Thyroid gland (tissue), 4 donors: ENCODE results near the gene ITIH6. TPM values are rescaled to one million over a fixed set of nuclear protein-coding genes. Genes with fewer than 3 reads are reported as not detected.
A peak's percentile ranks its signal among the peaks of the same experiment; 100 is the strongest.

ENCODE experiments used
- DNase-seq, 2 donors: peaks; one replicate each; pipeline ENCODE4 v3.0.0-alpha.2; 2019
- H3K27ac ChIP-seq, 3 donors: fragments of 200-600 bp; sonication (generic); 1 replicate in 2 of 3; 2 replicates in 1 of 3; pipeline ENCODE4 v1.5.1; 2016 to 2019; ENCODE audit warnings: mild to moderate bottlenecking in 1 of 3, moderate library complexity in 1 of 3
- H3K27me3 ChIP-seq: fragments of 200-600 bp; sonication (generic); one replicate; pipeline ENCODE4 v1.5.1; 2019
- H3K36me3 ChIP-seq, 2 donors: fragments of 200-600 bp; sonication (generic); one replicate each; pipeline ENCODE4 v1.5.1; 2016 to 2019
- H3K4me1 ChIP-seq, 2 donors: fragments of 200-600 bp; sonication (generic); one replicate each; pipeline ENCODE4 v1.5.1; 2017 to 2019
- H3K4me3 ChIP-seq, 3 donors: fragments of 200-600 bp; sonication (generic); replicated peaks in 1 of 3; 1 replicate in 2 of 3; 2 replicates in 1 of 3; pipeline ENCODE4 v1.5.1; 2016; ENCODE audit warnings: mild to moderate bottlenecking in 1 of 3
- H3K9me3 ChIP-seq: fragments of 200-600 bp; sonication (generic); one replicate; pipeline ENCODE4 v1.5.1; 2017
- POLR2A ChIP-seq, 2 donors: fragments of 450-650 bp; IDR thresholded peaks; one replicate each; pipeline ENCODE4 v1.6.1; 2017; ENCODE audit warnings: antibody characterized with exemption in 2 of 2, mild to moderate bottlenecking in 2 of 2, moderate library complexity in 1 of 2
- WGBS, 2 donors: methylation state at CpG; one replicate each; pipeline ENCODE4 v1.1.5; 2017; 5-methylcytosine and 5-hydroxymethylcytosine counted together
- intact Hi-C: fragments of 100-400 bp; cut with DNase I; formaldehyde crosslinking; loops from one replicate; pipeline ENCODE4 v1.15.1; 2023
- total RNA-seq, 4 donors: library from RNA; depleted of rRNA; stranded (reverse); fragments of >200 nt; gene quantifications; one replicate each; pipeline ENCODE4 v1.2.3, GENCODE V29; 2016
- TF ChIP-seq, protein P1 (sequence below), 6 experiments: fragments of 200-600 bp in 3 of 6; fragments of 450-650 bp in 3 of 6; sonication (generic) in 3 of 6; IDR thresholded peaks; one replicate each; pipeline ENCODE4 v1.5.1; 2016 to 2019; ENCODE audit warnings: antibody characterized with exemption in 6 of 6, mild to moderate bottlenecking in 2 of 6, inconsistent platforms in 1 of 6, moderate library complexity in 1 of 6

ITIH6 gene
- total RNA-seq, 4 donors from 2014 or later, result not detected

DNA sequence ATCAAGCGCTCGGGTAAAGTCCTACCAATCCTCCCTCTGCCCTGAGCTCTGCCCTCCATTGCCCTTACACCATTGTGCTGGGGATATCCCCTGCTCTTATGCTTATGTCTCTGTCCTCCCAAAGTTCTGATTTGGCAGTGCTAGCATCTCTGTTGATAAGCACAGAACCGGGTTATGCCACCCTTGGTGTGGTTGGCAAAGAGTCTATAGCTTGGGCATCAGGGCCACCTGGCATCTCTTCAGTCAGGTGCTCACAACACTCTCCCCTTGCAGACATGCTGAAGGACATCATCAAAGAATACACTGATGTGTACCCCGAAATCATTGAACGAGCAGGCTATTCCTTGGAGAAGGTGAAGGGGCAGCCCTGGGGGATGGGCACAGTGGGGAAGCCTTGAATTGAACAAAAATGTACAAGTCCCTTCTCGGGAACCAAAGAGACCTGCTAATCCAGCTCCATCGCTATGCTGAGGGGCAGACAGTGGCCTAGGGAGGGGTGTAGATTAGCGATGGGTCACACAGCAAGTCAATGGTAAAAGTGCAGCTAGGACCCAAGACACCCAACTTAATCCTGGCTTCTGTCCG is 13.3 kb upstream of the ITIH6 start:
- Histone ChIP-seq H3K4me1 (peaks cover 0 to 10% of the 10 kb centered on the region in 2 donors), H3K27ac (no peak overlapping the region), H3K36me3 (peaks cover 34 to 43% of the 10 kb centered on the region in 2 donors), H3K4me3 (no peak overlapping the region), H3K27me3 (no peaks in the 10 kb centered on the region), H3K9me3 (no peaks in the 10 kb centered on the region)
- 87 to 90% methylated on average over 7 to 8 of the region's 9 CpGs for WGBS, 2 donors
- intact Hi-C loops, result loop anchor here (10.0 kb wide), 1 partner anchor 193 kb away; the partner anchor contains the start of gene APEX2
- TF ChIP-seq, protein P1, sequence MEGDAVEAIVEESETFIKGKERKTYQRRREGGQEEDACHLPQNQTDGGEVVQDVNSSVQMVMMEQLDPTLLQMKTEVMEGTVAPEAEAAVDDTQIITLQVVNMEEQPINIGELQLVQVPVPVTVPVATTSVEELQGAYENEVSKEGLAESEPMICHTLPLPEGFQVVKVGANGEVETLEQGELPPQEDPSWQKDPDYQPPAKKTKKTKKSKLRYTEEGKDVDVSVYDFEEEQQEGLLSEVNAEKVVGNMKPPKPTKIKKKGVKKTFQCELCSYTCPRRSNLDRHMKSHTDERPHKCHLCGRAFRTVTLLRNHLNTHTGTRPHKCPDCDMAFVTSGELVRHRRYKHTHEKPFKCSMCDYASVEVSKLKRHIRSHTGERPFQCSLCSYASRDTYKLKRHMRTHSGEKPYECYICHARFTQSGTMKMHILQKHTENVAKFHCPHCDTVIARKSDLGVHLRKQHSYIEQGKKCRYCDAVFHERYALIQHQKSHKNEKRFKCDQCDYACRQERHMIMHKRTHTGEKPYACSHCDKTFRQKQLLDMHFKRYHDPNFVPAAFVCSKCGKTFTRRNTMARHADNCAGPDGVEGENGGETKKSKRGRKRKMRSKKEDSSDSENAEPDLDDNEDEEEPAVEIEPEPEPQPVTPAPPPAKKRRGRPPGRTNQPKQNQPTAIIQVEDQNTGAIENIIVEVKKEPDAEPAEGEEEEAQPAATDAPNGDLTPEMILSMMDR (IDR thresholded peaks at IDR 0.05), result no peak
- no peak for TF ChIP-seq POLR2A (IDR thresholded peaks at IDR 0.05)
- DNase-seq, result no peak

DNA sequence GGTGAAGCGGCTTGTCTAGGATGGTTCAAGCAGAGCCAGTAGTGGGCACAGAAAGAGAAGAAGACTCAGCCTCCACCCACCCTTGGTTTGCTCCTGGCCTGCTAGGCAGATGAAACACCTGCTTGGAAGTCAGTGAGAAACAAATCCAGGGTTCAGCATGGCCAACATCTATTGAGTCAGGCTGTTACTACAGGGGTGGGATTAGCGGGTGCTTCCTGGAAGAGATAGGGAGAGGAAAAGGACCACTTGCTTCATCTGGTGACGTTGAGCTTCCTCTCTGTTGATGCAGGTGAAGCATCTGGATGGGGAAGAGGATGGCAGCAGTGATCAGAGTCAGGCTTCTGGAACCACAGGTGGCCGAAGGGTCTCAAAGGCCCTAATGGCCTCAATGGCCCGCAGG is 12.5 kb upstream of the ITIH6 start:
- no peak for TF ChIP-seq POLR2A (IDR thresholded peaks at IDR 0.05)
- TF ChIP-seq, protein P1 (IDR thresholded peaks at IDR 0.05), result no peak
- no peaks in the 10 kb centered on the region for H3K9me3 ChIP-seq
- H3K4me1 ChIP-seq, result peaks cover 0 to 10% of the 10 kb centered on the region in 2 donors
- H3K27me3 ChIP-seq, result no peaks in the 10 kb centered on the region
- DNase-seq, result no peak
- peaks cover 28 to 34% of the 10 kb centered on the region in 2 donors for H3K36me3 ChIP-seq
- no peak overlapping the region for H3K27ac ChIP-seq
- WGBS, 2 donors, result 85 to 97% methylated on average over 4 to 5 of the region's 5 CpGs
- H3K4me3 ChIP-seq, result no peak overlapping the region
- intact Hi-C loops, result loop anchor here (10.0 kb wide), 1 partner anchor 194 kb away; the partner anchor contains the start of gene APEX2

DNA sequence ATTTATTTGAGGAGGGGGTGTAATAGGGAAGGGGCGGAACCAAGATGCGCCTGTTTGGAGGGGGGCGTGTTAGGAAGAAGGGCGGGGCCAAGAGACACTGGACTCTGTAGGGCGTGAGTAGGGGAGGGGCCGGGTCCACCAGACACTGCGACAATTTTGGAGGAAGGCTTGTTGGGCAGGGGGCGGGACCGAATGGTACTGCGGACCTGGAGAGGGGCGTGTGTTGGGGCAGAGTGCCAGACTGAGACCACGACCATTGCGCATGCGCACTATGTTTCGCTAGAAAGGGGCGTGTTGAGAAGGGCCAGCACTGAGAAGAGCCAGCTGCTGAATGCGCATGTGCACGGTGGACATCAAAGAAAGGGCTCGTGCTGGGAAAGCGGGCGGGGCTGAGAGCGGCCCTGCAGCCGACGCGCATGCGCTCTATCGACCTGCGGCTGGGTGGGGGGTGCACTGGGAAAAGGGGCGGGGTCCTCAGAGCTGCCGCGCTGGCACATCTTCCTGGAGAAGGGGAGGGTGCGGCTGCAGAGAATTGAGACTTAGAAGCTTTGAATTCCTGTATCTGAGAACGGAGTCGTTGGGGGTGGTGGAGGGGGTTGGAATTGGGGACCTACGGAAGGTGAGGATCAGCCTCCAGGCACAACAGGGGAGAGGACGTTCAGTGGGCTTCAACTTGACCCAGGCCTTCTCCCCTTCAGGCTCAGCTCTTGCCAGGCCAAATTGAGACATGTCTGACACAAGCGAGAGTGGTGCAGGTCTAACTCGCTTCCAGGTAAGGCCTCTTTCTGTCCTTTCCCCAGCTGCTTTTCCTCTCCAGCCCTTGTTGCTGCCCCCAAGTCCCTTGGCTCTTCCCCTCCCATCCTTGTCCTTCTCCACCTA is 10.8 kb upstream of the ITIH6 start:
- H3K9me3 ChIP-seq, result no peaks in the 10 kb centered on the region
- WGBS, 2 donors, result 2 to 4% methylated on average over 13 to 26 of the region's 38 CpGs
- no peak for TF ChIP-seq POLR2A (IDR thresholded peaks at IDR 0.05)
- TF ChIP-seq, protein P1 (IDR thresholded peaks at IDR 0.05), result no peak

GRCh38 chrX:54808109-54808604 is 10.1 kb upstream of the ITIH6 start:
- TF ChIP-seq, protein P1 (IDR thresholded peaks at IDR 0.05), result no peak
- peak in 1 of 2 donors; percentile 27 for TF ChIP-seq POLR2A (IDR thresholded peaks at IDR 0.05)
- Histone ChIP-seq H3K27me3 (no peaks in the 10 kb centered on the region), H3K36me3 (peaks cover 6 to 21% of the 10 kb centered on the region in 2 donors), H3K4me1 (peaks cover 0 to 10% of the 10 kb centered on the region in 2 donors), H3K9me3 (no peaks in the 10 kb centered on the region), H3K27ac (peak overlapping the region; percentile 84 to 89 (median 88)), H3K4me3 (peak overlapping the region in 2 of 3 donors; percentile 63 to 66)
- WGBS, 2 donors, result 0 to 1% methylated on average over 21 to 23 of the region's 23 CpGs
- peak; percentile 70 to 73 for DNase-seq
- intact Hi-C loops, result no loop called here

More for the DNA sequence above, 10.8 kb upstream of the ITIH6 start:
- H3K27me3 ChIP-seq, result no peaks in the 10 kb centered on the region
- intact Hi-C loops, result no loop called here
- peak overlapping the region in 2 of 3 donors; percentile 63 to 66 for H3K4me3 ChIP-seq
- peak; percentile 93 for DNase-seq
- H3K27ac ChIP-seq, result peak overlapping the region; percentile 84 to 89 (median 88)
- H3K36me3 ChIP-seq, result peaks cover 13 to 23% of the 10 kb centered on the region in 2 donors
- peaks cover 0 to 10% of the 10 kb centered on the region in 2 donors for H3K4me1 ChIP-seq
